Neural progenitor cell (in vitro differentiated cells): ENCODE data around the gene SNX7. TPM values are rescaled to one million over a fixed set of nuclear protein-coding genes. Genes with fewer than 3 reads are reported as not detected.

Source experiments
- DNase-seq: peaks from one replicate; pipeline ENCODE4 v3.0.0-alpha.2; 2016; ENCODE audit warnings: low spot score
- H2AFZ ChIP-seq: fragments of 200-600 bp; sonication (generic); replicated peaks from 2 replicates; pipeline ENCODE4 v1.6.1; 2016; ENCODE audit warnings: antibody characterized with exemption
- H3F3A ChIP-seq: fragments of 200-600 bp; sonication (generic); 2 replicates; pipeline ENCODE4 v1.6.1; 2016; ENCODE audit warnings: antibody characterized with exemption, low read depth
- H3K27ac ChIP-seq: fragments of 200-600 bp; sonication (generic); 2 replicates; pipeline ENCODE4 v1.5.1; 2016; ENCODE audit warnings: mild to moderate bottlenecking
- H3K27me3 ChIP-seq: fragments of 200-600 bp; sonication (generic); 2 replicates; pipeline ENCODE4 v1.6.1; 2016; ENCODE audit warnings: mild to moderate bottlenecking, moderate library complexity
- H3K36me3 ChIP-seq: fragments of 200-600 bp; sonication (generic); 2 replicates; pipeline ENCODE4 v1.5.1; 2016
- H3K4me1 ChIP-seq: fragments of 200-600 bp; sonication (generic); 2 replicates; pipeline ENCODE4 v1.6.1; 2016; ENCODE audit warnings: mixed run types
- H3K4me2 ChIP-seq: fragments of 200-600 bp; sonication (generic); 2 replicates; pipeline ENCODE4 v1.6.1; 2016
- H3K4me3 ChIP-seq: fragments of 200-600 bp; sonication (generic); 2 replicates; pipeline ENCODE4 v1.5.1; 2016
- H3K79me2 ChIP-seq: fragments of 200-600 bp; sonication (generic); 2 replicates; pipeline ENCODE4 v1.6.1; 2016; ENCODE audit warnings: low read depth
- H3K9ac ChIP-seq: fragments of 200-600 bp; sonication (generic); 2 replicates; pipeline ENCODE4 v1.6.1; 2016
- H3K9me3 ChIP-seq: fragments of 200-600 bp; sonication (generic); 2 replicates; pipeline ENCODE4 v1.5.1; 2016; ENCODE audit warnings: low read depth
- H4K20me1 ChIP-seq: fragments of 200-600 bp; sonication (generic); 2 replicates; pipeline ENCODE4 v1.6.1; 2016; ENCODE audit warnings: low read depth
- H3K27ac Mint-ChIP-seq: 3 replicates; pipeline ENCODE4 v1.8.0; 2021; ENCODE audit warnings: mixed read lengths
- H3K27me3 Mint-ChIP-seq: 2 replicates; pipeline ENCODE4 v1.8.0; 2022; ENCODE audit warnings: low read depth, mild to moderate bottlenecking, inconsistent platforms, moderate library complexity, mixed read lengths; ENCODE audit not compliant: insufficient read depth
- H3K36me3 Mint-ChIP-seq: 3 replicates; pipeline ENCODE4 v1.8.0; 2021; ENCODE audit warnings: mixed read lengths
- H3K4me1 Mint-ChIP-seq: 3 replicates; pipeline ENCODE4 v1.8.0; 2021; ENCODE audit warnings: mixed read lengths
- H3K4me3 Mint-ChIP-seq: 3 replicates; pipeline ENCODE4 v1.8.0; 2021; ENCODE audit warnings: mild to moderate bottlenecking, moderate library complexity, mixed read lengths
- H3K9me3 Mint-ChIP-seq: 3 replicates; pipeline ENCODE4 v1.8.0; 2020; ENCODE audit warnings: mixed read lengths
- EZH2 ChIP-seq: fragments of 200-600 bp; sonication (generic); IDR thresholded peaks from 2 replicates; pipeline ENCODE4 v1.6.1; 2017; ENCODE audit warnings: antibody characterized with exemption, mild to moderate bottlenecking, moderate library complexity
- EZH2phosphoT487 ChIP-seq: fragments of 200-600 bp; sonication (generic); IDR thresholded peaks from 2 replicates; pipeline ENCODE4 v1.6.1; 2017; ENCODE audit warnings: antibody characterized with exemption
- total RNA-seq: library from RNA; depleted of rRNA; stranded (reverse); fragments of >200 nt; gene quantifications from 2 replicates; pipeline ENCODE4 v1.2.3, GENCODE V29; 2015; ENCODE audit warnings: low replicate concordance
- TF ChIP-seq, protein P1 (sequence below): fragments of 200-600 bp; sonication (generic); IDR thresholded peaks from 2 replicates; pipeline ENCODE4 v1.5.1; 2017; ENCODE audit warnings: antibody characterized with exemption, mild to moderate bottlenecking

The SNX7 gene, protein sequence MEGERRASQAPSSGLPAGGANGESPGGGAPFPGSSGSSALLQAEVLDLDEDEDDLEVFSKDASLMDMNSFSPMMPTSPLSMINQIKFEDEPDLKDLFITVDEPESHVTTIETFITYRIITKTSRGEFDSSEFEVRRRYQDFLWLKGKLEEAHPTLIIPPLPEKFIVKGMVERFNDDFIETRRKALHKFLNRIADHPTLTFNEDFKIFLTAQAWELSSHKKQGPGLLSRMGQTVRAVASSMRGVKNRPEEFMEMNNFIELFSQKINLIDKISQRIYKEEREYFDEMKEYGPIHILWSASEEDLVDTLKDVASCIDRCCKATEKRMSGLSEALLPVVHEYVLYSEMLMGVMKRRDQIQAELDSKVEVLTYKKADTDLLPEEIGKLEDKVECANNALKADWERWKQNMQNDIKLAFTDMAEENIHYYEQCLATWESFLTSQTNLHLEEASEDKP
- 33.9 and 46.7 TPM in 2 replicates for total RNA-seq

- Histone ChIP-seq H3K4me3 (peak within 1 kb of the TSS; percentile 64), H3K4me1 (peaks cover 10% of the 10 kb centered on the region), H3K9me3 (no peaks in the 10 kb centered on the region), H2AFZ (peak within 1 kb of the TSS; percentile 92), H3K27ac (no peak within 1 kb of the TSS), H3K36me3 (no peaks in the 10 kb centered on the region), H3F3A (peaks cover 27% of the 10 kb centered on the region), H3K79me2 (peaks cover 21% of the 10 kb centered on the region), H3K4me2 (peak within 1 kb of the TSS; percentile 91), H4K20me1 (no peaks in the 10 kb centered on the region), H3K9ac (no peak within 1 kb of the TSS), H3K27me3 (no peaks in the 10 kb centered on the region)
- Mint-ChIP-seq H3K9me3 (no peaks in the 10 kb centered on the region), H3K4me1 (peaks cover 22% of the 10 kb centered on the region), H3K27me3 (peaks cover 2% of the 10 kb centered on the region), H3K4me3 (peak within 1 kb of the TSS; percentile 100), H3K36me3 (no peaks in the 10 kb centered on the region), H3K27ac (peak within 1 kb of the TSS; percentile 98)
- TF ChIP-seq, protein P1, sequence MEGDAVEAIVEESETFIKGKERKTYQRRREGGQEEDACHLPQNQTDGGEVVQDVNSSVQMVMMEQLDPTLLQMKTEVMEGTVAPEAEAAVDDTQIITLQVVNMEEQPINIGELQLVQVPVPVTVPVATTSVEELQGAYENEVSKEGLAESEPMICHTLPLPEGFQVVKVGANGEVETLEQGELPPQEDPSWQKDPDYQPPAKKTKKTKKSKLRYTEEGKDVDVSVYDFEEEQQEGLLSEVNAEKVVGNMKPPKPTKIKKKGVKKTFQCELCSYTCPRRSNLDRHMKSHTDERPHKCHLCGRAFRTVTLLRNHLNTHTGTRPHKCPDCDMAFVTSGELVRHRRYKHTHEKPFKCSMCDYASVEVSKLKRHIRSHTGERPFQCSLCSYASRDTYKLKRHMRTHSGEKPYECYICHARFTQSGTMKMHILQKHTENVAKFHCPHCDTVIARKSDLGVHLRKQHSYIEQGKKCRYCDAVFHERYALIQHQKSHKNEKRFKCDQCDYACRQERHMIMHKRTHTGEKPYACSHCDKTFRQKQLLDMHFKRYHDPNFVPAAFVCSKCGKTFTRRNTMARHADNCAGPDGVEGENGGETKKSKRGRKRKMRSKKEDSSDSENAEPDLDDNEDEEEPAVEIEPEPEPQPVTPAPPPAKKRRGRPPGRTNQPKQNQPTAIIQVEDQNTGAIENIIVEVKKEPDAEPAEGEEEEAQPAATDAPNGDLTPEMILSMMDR: peak; percentile 53
- TF ChIP-seq EZH2phosphoT487: peak; percentile 24
- TF ChIP-seq EZH2: peak; percentile 36
- peak; percentile 90 for DNase-seq
Observed at GRCh38 chr1:98661544-98662355, at the start of gene SNX7. SNX7 (plus strand) TSS chr1:98661721; CDS start chr1:98661732, 11 bp downstream.

DNA sequence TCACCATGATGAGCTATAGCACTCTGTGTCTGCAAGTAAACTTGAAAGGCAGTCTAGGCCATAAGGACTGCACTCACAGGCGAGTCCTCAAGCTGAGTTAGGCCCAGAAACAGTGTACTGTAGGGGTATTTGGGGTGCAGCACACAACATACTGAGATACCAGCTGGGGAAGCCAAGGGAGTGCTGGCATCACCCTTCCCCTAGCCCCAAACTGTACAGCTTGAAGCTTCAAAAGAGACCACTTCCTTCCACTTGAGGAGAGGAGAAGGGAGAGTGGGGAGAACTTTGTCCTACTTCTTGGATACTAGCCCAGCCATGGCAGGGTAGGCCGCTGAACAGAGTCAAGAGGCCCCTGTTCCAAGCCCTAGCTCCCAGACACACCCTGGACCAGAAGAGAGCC is 24.2 kb upstream of the SNX7 start:
- no peak for DNase-seq
- no peaks in the 10 kb centered on the region for H3K27me3 Mint-ChIP-seq
- Histone ChIP-seq H3K4me3 (no peak overlapping the region), H4K20me1 (no peaks in the 10 kb centered on the region), H3K9me3 (no peaks in the 10 kb centered on the region), H3K27ac (no peak overlapping the region), H3K27me3 (no peaks in the 10 kb centered on the region), H2AFZ (no peak overlapping the region), H3K4me2 (no peak overlapping the region), H3K9ac (no peak overlapping the region), H3K79me2 (no peaks in the 10 kb centered on the region), H3F3A (no peaks in the 10 kb centered on the region), H3K4me1 (no peaks in the 10 kb centered on the region), H3K36me3 (no peaks in the 10 kb centered on the region)
- H3K4me1 Mint-ChIP-seq: no peaks in the 10 kb centered on the region
- H3K4me3 Mint-ChIP-seq: no peak overlapping the region
- TF ChIP-seq EZH2: no peak
- TF ChIP-seq, protein P1: no peak
- TF ChIP-seq EZH2phosphoT487: no peak
- H3K9me3 Mint-ChIP-seq: peaks cover 3% of the 10 kb centered on the region
- H3K27ac Mint-ChIP-seq: no peak overlapping the region
- no peaks in the 10 kb centered on the region for H3K36me3 Mint-ChIP-seq

DNA sequence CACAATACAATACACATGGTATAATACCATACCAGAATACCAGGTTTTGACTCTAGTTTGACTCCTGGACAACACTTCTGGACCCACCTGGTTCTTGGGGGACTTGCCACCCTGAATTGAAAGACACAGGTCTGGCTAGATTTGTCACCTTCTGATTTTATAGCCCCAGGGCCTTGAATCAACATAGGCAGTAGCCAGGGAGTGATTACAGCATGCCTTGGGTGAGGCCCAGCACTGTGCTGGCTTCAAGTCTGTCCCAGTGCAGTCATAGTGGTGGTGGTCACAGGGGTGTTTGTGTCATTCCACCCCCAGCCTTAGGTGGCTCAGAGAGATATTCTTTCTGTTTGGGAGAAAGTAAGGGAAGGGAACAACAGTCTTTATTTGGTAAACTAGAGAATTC is 23.3 kb upstream of the SNX7 start:
- H3K27ac ChIP-seq: no peak overlapping the region
- H4K20me1 ChIP-seq: no peaks in the 10 kb centered on the region
- H3K9ac ChIP-seq: no peak overlapping the region
- H3K9me3 ChIP-seq: no peaks in the 10 kb centered on the region
- peaks cover 5% of the 10 kb centered on the region for H3K9me3 Mint-ChIP-seq
- TF ChIP-seq EZH2phosphoT487 (no peak), EZH2 (no peak)
- TF ChIP-seq, protein P1: no peak
- H3K79me2 ChIP-seq: no peaks in the 10 kb centered on the region
- H3K27me3 Mint-ChIP-seq: no peaks in the 10 kb centered on the region
- H3F3A ChIP-seq: no peaks in the 10 kb centered on the region
- H3K27me3 ChIP-seq: no peaks in the 10 kb centered on the region
- no peaks in the 10 kb centered on the region for H3K36me3 ChIP-seq
- no peaks in the 10 kb centered on the region for H3K36me3 Mint-ChIP-seq
- no peak overlapping the region for H3K4me3 Mint-ChIP-seq
- H2AFZ ChIP-seq: no peak overlapping the region
- no peak for DNase-seq
- no peak overlapping the region for H3K4me2 ChIP-seq
- H3K4me3 ChIP-seq: no peak overlapping the region
- H3K4me1 ChIP-seq: no peaks in the 10 kb centered on the region
- no peaks in the 10 kb centered on the region for H3K4me1 Mint-ChIP-seq
- no peak overlapping the region for H3K27ac Mint-ChIP-seq
